ENCODE measurements around the gene PCNX3. TPM values are rescaled to one million over a fixed set of nuclear protein-coding genes. Genes with fewer than 3 reads are reported as not detected.

Gene PCNX3
- total RNA-seq, 1 experiment from 2014 or later = 50.4 TPM

DNA sequence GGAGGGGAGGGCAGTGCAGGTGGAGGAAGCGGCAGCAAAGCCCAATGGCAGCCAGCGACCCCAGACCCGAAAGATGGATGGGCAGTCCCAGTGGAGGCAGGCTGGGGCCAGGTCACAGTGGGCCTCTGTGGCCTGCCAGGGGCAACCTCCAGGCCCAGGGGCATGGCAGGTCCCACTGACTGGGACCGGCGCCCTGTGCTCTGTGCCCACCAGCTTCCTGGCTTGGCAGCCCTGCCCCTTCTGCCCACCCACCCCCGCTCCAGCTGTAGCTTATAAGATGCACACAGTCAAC is 15.7 kb upstream of the PCNX3 start:
- ATAC-seq (no peak), DNase-seq (ENCODE audit: low read depth, low spot score) (no peak)
- H3K4me3 ChIP-seq (replicated peaks in 1 of 2; ENCODE audit: low read depth in 1 of 2, low read length in 2 of 2) = no peak overlapping the region
- H3K9me2 ChIP-seq (ENCODE audit: insufficient read depth) = no peaks in the 10 kb centered on the region
- no peaks in the 10 kb centered on the region for H3K27me3 ChIP-seq (ENCODE audit: insufficient read depth, low read length)
- no peak overlapping the region for H3K9ac ChIP-seq (ENCODE audit: low read length)
- H3K79me2 ChIP-seq (ENCODE audit: insufficient read depth, low read length) = no peaks in the 10 kb centered on the region
- peaks cover 12 to 13% of the 10 kb centered on the region in 2 experiments for H3K4me1 ChIP-seq (ENCODE audit: control insufficient read depth in 1 of 2, insufficient read depth in 2 of 2, low read length in 2 of 2)
- TF ChIP-seq JUND (IDR thresholded peaks at IDR 0.05) (no peak), POLR2AphosphoS5 (IDR thresholded peaks at IDR 0.05; ENCODE audit: low read depth, low read length) (0 out of 2 replicates have a peak, but pooled peaks have one; percentile 13)
- POLR2A ChIA-PET = no interaction called here
- RAD21 ChIA-PET (ENCODE audit: low non-redundant PET in 1 of 2, low total read pairs in 2 of 2, uncharacterized antibody in 2 of 2, unreplicated experiment in 2 of 2) = no interaction called here
- H4K20me1 ChIP-seq (ENCODE audit: insufficient read depth) = no peaks in the 10 kb centered on the region
- H2AFZ ChIP-seq (ENCODE audit: low read depth, low read length, poor library complexity, severe bottlenecking) = no peak overlapping the region
- intact Hi-C loops (cut with micrococcal nuclease) = no loop called here
- no peaks in the 10 kb centered on the region for H3K9me3 ChIP-seq (ENCODE audit: control insufficient read depth in 1 of 2, insufficient read depth in 1 of 2, low read depth in 1 of 2, low read length in 2 of 2)
- no TSS peak for BruUV-seq (replicated peaks)
- H3K4me2 ChIP-seq (ENCODE audit: low read length) = no peak overlapping the region
- no peak overlapping the region for H3K27ac ChIP-seq (ENCODE audit: low read depth, low read length)
- CTCF ChIA-PET = no interaction called here
- H3K36me3 ChIP-seq (ENCODE audit: control insufficient read depth in 1 of 2, insufficient read depth in 2 of 2, low read length in 2 of 2) = peaks cover 5 to 7% of the 10 kb centered on the region in 2 experiments; a peak in 3 of 4 replicates

DNA sequence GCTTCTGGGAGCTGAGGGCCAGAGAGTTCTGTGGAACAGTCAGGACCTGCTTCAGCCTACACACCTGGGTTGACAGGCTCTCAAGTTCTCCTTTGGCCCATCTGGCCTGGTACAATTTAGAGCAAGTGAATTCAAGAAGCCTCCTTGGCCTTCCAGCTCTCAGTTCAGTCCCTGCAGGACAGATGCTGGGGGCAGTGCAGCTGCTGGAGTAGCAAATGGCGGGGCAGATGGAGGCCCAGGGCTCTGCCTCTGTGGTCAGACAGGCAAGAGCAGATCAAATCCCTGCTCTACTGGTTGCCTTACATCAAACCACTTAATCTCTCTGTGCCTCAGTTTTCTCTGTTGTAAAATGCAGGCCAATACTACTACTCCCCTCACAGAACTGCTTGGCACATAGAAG is 11.3 kb upstream of the PCNX3 start:
- CTCF ChIA-PET = interaction anchor here (1.1 kb wide), 1 partner anchor 31 kb away, joined by 3 read pairs; no protein-coding TSS in a partner anchor
- BruUV-seq (replicated peaks) = no TSS peak
- no peaks in the 10 kb centered on the region for H3K9me3 ChIP-seq (ENCODE audit: control insufficient read depth in 1 of 2, insufficient read depth in 1 of 2, low read depth in 1 of 2, low read length in 2 of 2)
- no peaks in the 10 kb centered on the region for H3K27me3 ChIP-seq (ENCODE audit: insufficient read depth, low read length)
- H3K4me1 ChIP-seq (ENCODE audit: control insufficient read depth in 1 of 2, insufficient read depth in 2 of 2, low read length in 2 of 2) = peaks cover 8 to 17% of the 10 kb centered on the region in 2 experiments; a peak in 3 of 4 replicates
- no peaks in the 10 kb centered on the region for H3K9me2 ChIP-seq (ENCODE audit: insufficient read depth)
- RAD21 ChIA-PET (ENCODE audit: low non-redundant PET in 1 of 2, low total read pairs in 2 of 2, uncharacterized antibody in 2 of 2, unreplicated experiment in 2 of 2) = no interaction called here
- H3K4me2 ChIP-seq (ENCODE audit: low read length) = no peak overlapping the region
- no peak overlapping the region for H3K9ac ChIP-seq (ENCODE audit: low read length)
- H4K20me1 ChIP-seq (ENCODE audit: insufficient read depth) = no peaks in the 10 kb centered on the region
- TF ChIP-seq, protein P1, sequence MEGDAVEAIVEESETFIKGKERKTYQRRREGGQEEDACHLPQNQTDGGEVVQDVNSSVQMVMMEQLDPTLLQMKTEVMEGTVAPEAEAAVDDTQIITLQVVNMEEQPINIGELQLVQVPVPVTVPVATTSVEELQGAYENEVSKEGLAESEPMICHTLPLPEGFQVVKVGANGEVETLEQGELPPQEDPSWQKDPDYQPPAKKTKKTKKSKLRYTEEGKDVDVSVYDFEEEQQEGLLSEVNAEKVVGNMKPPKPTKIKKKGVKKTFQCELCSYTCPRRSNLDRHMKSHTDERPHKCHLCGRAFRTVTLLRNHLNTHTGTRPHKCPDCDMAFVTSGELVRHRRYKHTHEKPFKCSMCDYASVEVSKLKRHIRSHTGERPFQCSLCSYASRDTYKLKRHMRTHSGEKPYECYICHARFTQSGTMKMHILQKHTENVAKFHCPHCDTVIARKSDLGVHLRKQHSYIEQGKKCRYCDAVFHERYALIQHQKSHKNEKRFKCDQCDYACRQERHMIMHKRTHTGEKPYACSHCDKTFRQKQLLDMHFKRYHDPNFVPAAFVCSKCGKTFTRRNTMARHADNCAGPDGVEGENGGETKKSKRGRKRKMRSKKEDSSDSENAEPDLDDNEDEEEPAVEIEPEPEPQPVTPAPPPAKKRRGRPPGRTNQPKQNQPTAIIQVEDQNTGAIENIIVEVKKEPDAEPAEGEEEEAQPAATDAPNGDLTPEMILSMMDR (IDR thresholded peaks at IDR 0.05 in 2 of 3, conservative IDR thresholded peaks at IDR 0.05 in 1 of 3; ENCODE audit: borderline replicate concordance in 1 of 3, insufficient read depth in 1 of 3, low read depth in 2 of 3, low read length in 2 of 3) = no peak
- TF ChIP-seq EGR1 (IDR thresholded peaks at IDR 0.05; ENCODE audit: low read depth) (no peak), ZFX (IDR thresholded peaks at IDR 0.05) (no peak), YY1 (IDR thresholded peaks at IDR 0.05; ENCODE audit: extremely low read depth, insufficient replicate concordance, low read depth, low read length) (no peak), CEBPB (IDR thresholded peaks at IDR 0.05; ENCODE audit: low read depth) (no peak), SRF (IDR thresholded peaks at IDR 0.05; ENCODE audit: low read depth) (no peak), POLR2A (IDR thresholded peaks at IDR 0.05; ENCODE audit: borderline replicate concordance, extremely low read depth, insufficient read depth, insufficient read length) (no peak), ZNF274 (IDR thresholded peaks at IDR 0.05; ENCODE audit: low read depth, low read length) (no peak), EZH2phosphoT487 (IDR thresholded peaks at IDR 0.05; ENCODE audit: borderline replicate concordance) (no peak), POLR2AphosphoS5 (IDR thresholded peaks at IDR 0.05; ENCODE audit: low read depth, low read length) (no peak), SP1 (IDR thresholded peaks at IDR 0.05; ENCODE audit: low read depth) (no peak), ELF1 (IDR thresholded peaks at IDR 0.05; ENCODE audit: borderline replicate concordance, low read depth) (no peak), FOSL1 (IDR thresholded peaks at IDR 0.05; ENCODE audit: low read depth) (no peak), TCF7L2 (IDR thresholded peaks at IDR 0.05; ENCODE audit: borderline replicate concordance, extremely low read depth, insufficient read depth, insufficient read length) (no peak), JUND (IDR thresholded peaks at IDR 0.05) (no peak)
- TF ChIP-seq, protein P2, sequence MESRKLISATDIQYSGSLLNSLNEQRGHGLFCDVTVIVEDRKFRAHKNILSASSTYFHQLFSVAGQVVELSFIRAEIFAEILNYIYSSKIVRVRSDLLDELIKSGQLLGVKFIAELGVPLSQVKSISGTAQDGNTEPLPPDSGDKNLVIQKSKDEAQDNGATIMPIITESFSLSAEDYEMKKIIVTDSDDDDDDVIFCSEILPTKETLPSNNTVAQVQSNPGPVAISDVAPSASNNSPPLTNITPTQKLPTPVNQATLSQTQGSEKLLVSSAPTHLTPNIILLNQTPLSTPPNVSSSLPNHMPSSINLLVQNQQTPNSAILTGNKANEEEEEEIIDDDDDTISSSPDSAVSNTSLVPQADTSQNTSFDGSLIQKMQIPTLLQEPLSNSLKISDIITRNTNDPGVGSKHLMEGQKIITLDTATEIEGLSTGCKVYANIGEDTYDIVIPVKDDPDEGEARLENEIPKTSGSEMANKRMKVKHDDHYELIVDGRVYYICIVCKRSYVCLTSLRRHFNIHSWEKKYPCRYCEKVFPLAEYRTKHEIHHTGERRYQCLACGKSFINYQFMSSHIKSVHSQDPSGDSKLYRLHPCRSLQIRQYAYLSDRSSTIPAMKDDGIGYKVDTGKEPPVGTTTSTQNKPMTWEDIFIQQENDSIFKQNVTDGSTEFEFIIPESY (IDR thresholded peaks at IDR 0.05; ENCODE audit: extremely low read depth, insufficient replicate concordance, low read length) = no peak
- TF ChIP-seq, protein P3, sequence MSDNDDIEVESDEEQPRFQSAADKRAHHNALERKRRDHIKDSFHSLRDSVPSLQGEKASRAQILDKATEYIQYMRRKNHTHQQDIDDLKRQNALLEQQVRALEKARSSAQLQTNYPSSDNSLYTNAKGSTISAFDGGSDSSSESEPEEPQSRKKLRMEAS (IDR thresholded peaks at IDR 0.05) = no peak
- TF ChIP-seq, protein P4, sequence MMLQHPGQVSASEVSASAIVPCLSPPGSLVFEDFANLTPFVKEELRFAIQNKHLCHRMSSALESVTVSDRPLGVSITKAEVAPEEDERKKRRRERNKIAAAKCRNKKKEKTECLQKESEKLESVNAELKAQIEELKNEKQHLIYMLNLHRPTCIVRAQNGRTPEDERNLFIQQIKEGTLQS (IDR thresholded peaks at IDR 0.05) = no peak
- no peaks in the 10 kb centered on the region for H3K79me2 ChIP-seq (ENCODE audit: insufficient read depth, low read length)
- no peak overlapping the region for H2AFZ ChIP-seq (ENCODE audit: low read depth, low read length, poor library complexity, severe bottlenecking)
- POLR2A ChIA-PET = no interaction called here
- H3K36me3 ChIP-seq (ENCODE audit: control insufficient read depth in 1 of 2, insufficient read depth in 2 of 2, low read length in 2 of 2) = peaks cover 14 to 16% of the 10 kb centered on the region in 2 experiments; a peak in 3 of 4 replicates
- DNase-seq (ENCODE audit: low read depth, low spot score) (no peak), ATAC-seq (no peak)
- H3K27ac ChIP-seq (ENCODE audit: low read depth, low read length) = no peak overlapping the region
- intact Hi-C loops (cut with micrococcal nuclease) = no loop called here
- H3K4me3 ChIP-seq (replicated peaks in 1 of 2; ENCODE audit: low read depth in 1 of 2, low read length in 2 of 2) = no peak overlapping the region

Measured in HCT116 (cell line).